ENCODE results near the gene NFATC4.
"Not testable (repeated sequence)": the region's sequence is repeated elsewhere in the genome, so short reads cannot be mapped to it uniquely, and the experiment has no call there.

DNA sequence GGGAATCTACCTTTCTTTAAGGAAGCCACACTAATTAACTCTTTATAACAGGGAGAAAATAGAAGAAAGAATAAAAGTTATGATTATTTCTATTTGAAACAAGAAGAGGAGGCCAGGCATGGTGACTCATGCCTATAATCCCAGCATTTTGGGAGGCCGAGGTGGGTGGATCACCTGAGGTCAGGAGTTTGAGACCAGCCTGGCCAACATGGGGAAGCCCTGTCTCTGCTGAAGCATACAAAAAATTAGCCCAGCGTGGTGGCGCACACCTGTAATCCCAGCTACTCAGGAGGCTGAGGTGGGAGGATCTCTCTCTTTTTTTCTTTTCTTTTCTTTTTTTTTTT, 13.5 kb upstream of the NFATC4 start:
- not testable (repeated sequence) for TF ChIP-seq BHLHE40, CEBPB (IDR thresholded peaks at IDR 0.05; ENCODE audit: low read depth, low read length)

All from IMR-90 (cell line).